ENCODE data around the gene TTC12.
A peak's percentile ranks its signal among the peaks of the same experiment; 100 is the strongest.
"Not testable (repeated sequence)": the region's sequence is repeated elsewhere in the genome, so short reads cannot be mapped to it uniquely, and the experiment has no call there.

The TTC12 gene

GRCh38 chr11:113283881-113284280 lies 30.5 kb upstream of the TTC12 start:
- no peak for DNase-seq (ENCODE audit: extremely low spot score, insufficient read length, low read depth)
- no peak for FAIRE-seq

GRCh38 chr11:113286009-113286408 lies 28.4 kb upstream of the TTC12 start:
- DNase-seq (ENCODE audit: extremely low spot score, insufficient read length, low read depth) (no peak), FAIRE-seq (no peak)

DNA sequence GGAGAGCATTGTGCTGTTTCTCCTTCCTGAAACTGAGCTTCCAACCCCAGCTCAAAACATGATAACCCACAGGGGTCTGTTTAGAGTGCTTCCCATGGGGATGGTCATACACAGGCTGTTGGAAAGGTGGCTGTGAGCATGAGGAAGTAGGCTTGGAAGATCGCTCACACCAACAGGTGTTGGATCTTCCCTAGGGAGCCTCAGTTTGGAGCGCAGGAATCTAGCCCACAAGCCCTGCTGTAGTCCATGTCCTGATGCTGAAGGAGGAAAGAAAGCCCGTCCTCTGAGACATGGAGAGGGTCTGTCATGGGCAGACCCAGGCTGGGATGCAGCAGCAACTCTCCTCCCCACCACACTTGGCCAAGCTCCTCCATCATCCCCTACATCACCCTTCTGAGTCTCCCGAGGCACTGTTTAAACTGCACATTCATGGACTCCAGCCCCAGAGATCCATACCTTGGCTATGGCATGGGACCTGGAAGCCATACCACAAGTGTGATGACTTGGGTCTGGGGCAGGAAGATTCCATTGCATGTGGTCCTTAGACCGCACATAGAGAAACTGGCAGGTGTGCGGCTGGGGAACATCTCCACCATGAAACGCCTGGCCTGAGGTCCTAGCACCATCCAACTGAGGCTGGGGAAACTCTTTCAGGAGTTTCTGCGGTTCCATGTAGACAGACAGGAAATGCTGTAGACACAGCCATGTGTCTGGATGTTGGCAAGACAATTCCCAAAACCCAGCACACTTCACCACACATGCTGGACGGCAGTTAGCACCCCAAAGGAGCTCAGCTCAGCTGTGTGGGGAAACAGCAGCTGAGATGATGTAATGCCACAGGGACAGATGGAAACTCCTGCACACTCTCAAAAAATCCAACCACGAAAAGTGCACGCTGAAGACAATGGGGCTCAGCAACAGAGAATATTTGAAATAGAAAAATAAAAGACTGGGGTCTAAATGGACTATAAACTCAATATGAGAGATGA lies 27.6 kb upstream of the TTC12 start:
- FAIRE-seq: no peak
- DNase-seq (ENCODE audit: extremely low spot score, insufficient read length, low read depth): no peak

DNA sequence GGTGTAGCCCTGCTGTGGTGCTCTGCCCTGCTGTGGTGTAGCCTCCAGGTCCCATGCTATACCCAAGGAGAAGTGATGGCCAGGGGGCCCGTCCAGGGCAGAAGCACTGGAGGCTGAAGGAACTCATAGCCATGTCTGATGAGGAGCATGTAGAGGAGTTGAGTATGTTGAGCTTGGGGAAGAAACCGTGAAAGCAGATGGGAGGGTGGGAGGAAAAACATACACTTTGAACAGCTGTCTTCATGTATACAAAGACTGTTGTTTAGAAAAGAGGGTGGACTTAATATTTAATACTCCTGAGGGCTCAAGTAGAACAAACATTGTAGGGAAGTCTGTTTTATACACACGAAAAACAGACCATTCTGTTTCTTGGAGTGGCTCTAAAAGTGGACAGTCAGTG lies 26.6 kb upstream of the TTC12 start:
- DNase-seq (ENCODE audit: extremely low spot score, insufficient read length, low read depth) (no peak), FAIRE-seq (no peak)

- DNase-seq (ENCODE audit: extremely low spot score, insufficient read length, low read depth) (no peak), FAIRE-seq (no peak)
These were observed 26.0 kb upstream of the TTC12 start for GRCh38 chr11:113288286-113288863.

DNA sequence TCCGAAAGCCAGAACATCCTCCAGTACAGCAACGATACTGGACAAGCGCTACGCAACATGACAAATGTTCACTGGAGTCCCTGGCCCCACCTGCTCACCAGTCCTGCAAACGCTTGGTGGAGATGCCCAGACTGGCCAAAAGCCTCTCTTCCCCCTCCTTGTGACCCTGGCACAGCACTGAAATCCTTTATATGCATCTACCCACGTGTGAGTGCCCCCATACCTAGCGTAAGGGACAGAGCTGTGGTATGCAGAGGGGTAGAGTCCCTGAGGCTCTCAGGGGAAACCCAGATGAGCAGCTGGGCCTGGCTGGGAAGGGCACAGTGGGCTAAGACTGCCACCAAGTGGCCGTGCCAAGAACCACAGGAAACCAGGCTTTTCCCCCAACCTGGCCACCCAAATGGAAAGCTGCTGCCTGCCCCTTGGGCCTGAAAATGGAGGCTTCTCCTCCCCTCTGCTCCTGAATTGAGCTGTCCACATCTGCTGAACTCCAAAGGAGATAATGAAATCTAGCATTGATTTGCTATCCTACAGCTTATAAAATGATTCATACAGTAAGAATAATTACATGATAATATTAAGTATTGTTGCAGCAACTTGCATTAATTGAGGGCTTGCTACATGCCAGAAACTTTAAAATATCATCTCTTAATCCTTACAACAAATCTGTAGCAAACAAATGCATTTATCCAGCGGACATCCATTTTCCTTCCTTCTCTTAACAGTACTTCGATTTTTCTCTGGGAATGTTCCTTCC lies 24.8 kb upstream of the TTC12 start:
- FAIRE-seq (peak; percentile 83), DNase-seq (ENCODE audit: extremely low spot score, insufficient read length, low read depth) (peak; percentile 68)

DNA sequence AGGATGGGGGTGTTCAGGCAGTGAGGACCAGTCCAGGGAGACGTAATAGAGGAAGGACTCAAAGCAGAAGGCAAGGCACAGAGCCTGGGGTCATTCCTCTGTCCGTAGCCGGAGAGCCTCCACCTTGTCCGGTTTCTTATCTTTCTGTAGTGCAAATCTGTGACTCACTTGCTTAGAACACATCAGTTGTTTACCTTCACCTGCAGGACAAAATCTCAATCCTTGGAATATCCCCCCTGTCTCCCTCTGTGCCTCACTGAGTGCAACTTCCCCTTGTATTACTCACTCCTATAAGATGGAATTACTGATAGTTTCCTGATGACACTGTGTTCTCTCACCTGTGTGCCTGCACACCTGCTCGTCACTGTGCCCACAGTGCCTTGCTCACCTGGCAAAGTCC lies 20.4 kb upstream of the TTC12 start:
- FAIRE-seq (no peak), DNase-seq (ENCODE audit: extremely low spot score, insufficient read length, low read depth) (no peak)

DNA sequence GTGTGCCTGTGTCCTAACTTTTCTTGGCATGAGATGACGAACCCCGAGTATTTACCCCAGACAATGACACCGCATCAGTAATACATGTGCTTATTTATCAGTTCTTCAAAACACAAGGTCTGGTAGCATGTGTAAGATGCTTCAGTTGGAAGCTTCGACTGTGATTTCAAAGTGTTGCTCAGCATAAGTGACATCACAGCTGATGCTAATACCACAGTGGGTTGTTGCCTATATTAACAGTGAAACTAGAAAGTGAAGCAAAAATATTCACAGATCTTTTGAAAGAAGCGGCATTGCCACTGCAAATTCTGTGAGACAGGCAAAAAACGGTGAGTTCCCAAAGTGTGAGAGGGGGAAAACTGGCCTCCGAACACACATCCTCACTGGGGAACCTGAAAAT lies 18.4 kb upstream of the TTC12 start:
- no peak for FAIRE-seq

DNA sequence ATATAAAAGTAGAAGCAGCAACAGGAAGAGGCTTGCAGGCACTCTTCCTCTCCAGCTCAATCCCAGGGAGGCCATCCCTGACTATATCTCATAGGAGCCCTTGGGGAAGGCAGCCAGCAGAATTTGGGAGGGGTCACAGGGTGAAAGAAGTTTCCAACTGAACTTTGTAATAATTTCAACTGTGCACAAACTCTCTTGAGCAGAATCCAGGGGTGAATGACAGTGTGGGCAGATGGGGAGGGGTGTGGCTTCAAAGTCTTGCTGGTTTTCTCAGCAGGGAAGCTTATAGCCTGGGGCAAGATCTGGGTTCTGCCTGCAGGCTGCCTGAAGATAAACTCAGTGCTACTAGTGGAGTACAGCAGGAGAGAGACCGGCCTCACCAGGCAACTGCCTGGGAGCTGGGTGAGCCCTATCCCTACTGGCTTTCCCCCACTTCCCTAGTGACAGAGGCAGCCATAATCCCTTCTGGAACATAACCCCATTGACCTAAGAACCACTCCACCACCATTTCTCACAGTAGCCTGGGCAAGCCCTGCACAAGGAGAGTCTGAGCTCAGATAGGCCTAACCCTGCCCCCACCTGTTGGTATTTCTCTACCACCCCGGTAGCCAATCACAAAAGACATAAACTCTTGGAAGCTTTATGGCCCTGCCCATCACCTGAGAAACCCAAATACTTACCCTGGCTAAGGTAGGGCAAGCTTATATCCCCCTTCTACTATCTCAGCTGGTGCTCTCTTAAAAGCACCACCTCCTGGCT lies 17.8 kb upstream of the TTC12 start:
- FAIRE-seq: no peak
- no peak for DNase-seq (ENCODE audit: extremely low spot score, insufficient read length, low read depth)

More for the DNA sequence above, 18.4 kb upstream of the TTC12 start:
- no peak for DNase-seq (ENCODE audit: extremely low spot score, insufficient read length, low read depth)

DNA sequence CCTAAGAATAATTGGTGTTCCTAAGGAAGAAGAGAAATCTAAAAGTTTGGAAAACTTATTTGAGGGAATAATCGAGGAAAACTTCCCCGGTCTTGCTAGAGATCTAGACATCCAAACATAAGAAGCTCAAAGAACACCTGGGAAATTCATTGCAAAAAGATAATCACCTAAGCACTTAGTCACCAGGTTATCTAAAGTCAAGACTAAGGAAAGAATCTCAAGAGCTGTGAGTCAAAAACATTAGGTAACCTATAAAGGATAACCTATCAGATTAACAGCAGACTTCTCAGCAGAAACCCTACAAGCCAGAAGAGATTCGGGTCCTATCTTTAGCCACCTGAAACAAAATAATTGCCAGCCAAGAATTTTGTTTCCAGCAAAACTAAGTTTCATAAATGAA lies 15.9 kb upstream of the TTC12 start:
- not testable (repeated sequence) for FAIRE-seq; DNase-seq (ENCODE audit: extremely low spot score, insufficient read length, low read depth)

DNA sequence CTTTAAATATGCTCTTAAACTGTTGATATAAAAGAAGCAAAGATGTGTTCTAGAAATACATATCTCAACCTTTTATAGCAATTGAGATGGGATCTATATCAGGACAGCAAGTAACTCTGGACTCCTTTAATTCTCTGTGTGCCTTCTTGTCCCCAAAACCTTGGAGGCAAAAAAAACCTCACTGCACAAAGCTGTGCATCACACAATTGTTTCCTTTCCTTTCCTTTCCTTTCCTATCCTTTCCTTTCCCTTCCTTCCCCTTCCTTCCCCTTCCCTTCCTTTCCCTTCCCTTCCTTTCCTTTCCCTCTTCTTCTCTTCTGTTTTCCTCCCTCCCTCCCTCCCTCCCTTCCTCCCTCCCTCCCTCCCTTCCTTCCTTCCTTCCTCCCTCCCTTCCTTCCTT lies 9.5 kb upstream of the TTC12 start:
- no peak for DNase-seq (ENCODE audit: extremely low spot score, insufficient read length, low read depth)

GRCh38 chr11:113305440-113306336 lies 8.7 kb upstream of the TTC12 start:
- FAIRE-seq: peak; percentile 82
- peak; percentile 46 for DNase-seq (ENCODE audit: extremely low spot score, insufficient read length, low read depth)

More for the DNA sequence above, 9.5 kb upstream of the TTC12 start:
- FAIRE-seq: no peak

- FAIRE-seq: no peak
- DNase-seq (ENCODE audit: extremely low spot score, insufficient read length, low read depth): no peak
These were observed 5.8 kb upstream of the TTC12 start for GRCh38 chr11:113308601-113309000.

- FAIRE-seq (no peak), DNase-seq (ENCODE audit: extremely low spot score, insufficient read length, low read depth) (no peak)
These were observed 2.8 kb upstream of the TTC12 start for GRCh38 chr11:113311536-113311935.

GRCh38 chr11:113313601-113314000 lies 782 bp upstream of the TTC12 start:
- DNase-seq (ENCODE audit: extremely low spot score, insufficient read length, low read depth) (no peak), FAIRE-seq (no peak)

GRCh38 chr11:113314065-113314388 lies 356 bp upstream of the TTC12 start:
- FAIRE-seq (no peak), DNase-seq (ENCODE audit: extremely low spot score, insufficient read length, low read depth) (no peak)

GRCh38 chr11:113315811-113316210 lies 1.4 kb downstream of the TTC12 start:
- no peak for DNase-seq (ENCODE audit: extremely low spot score, insufficient read length, low read depth)
- no peak for FAIRE-seq

GRCh38 chr11:113316256-113316655 lies 1.9 kb downstream of the TTC12 start:
- DNase-seq (ENCODE audit: extremely low spot score, insufficient read length, low read depth) (no peak), FAIRE-seq (no peak)

- FAIRE-seq (no peak), DNase-seq (ENCODE audit: extremely low spot score, insufficient read length, low read depth) (no peak)
These were observed 3.0 kb downstream of the TTC12 start for GRCh38 chr11:113317339-113317738.
